H9 (cell line): ENCODE results near the gene TBC1D13. TPM values are rescaled to one million over a fixed set of nuclear protein-coding genes. Genes with fewer than 3 reads are reported as not detected.

Experiments used
- DNase-seq: peaks from one replicate; pipeline ENCODE4 v3.0.0-alpha.2; 2017
- H2AFZ ChIP-seq: one replicate; pipeline ENCODE4 v1.6.1; 2013; ENCODE audit warnings: mild to moderate bottlenecking, low read length, control low read depth, moderate library complexity
- H2AK5ac ChIP-seq: 2 replicates; pipeline ENCODE4 v1.6.1; 2013; ENCODE audit warnings: low read length, control low read depth, mixed read lengths; ENCODE audit not compliant: insufficient read length
- H2BK120ac ChIP-seq: one replicate; pipeline ENCODE4 v1.6.1; 2013; ENCODE audit warnings: low read depth, mild to moderate bottlenecking, low read length, control low read depth, inconsistent platforms; ENCODE audit not compliant: poor library complexity, severe bottlenecking
- H2BK12ac ChIP-seq: 2 replicates; pipeline ENCODE4 v1.6.1; 2013; ENCODE audit warnings: low read length, control low read depth, mixed read lengths, low read depth; ENCODE audit not compliant: insufficient read length
- H2BK15ac ChIP-seq: 2 replicates; pipeline ENCODE4 v1.6.1; 2013; ENCODE audit warnings: low read depth, low read length, control low read depth
- H2BK20ac ChIP-seq: one replicate; pipeline ENCODE4 v1.6.1; 2013; ENCODE audit warnings: low read depth, mild to moderate bottlenecking, low read length, control low read depth, inconsistent platforms; ENCODE audit not compliant: poor library complexity, severe bottlenecking
- H2BK5ac ChIP-seq: 2 replicates; pipeline ENCODE4 v1.6.1; 2013; ENCODE audit warnings: low read length, control low read depth, mixed read lengths; ENCODE audit not compliant: insufficient read length
- H3K14ac ChIP-seq: 2 replicates; pipeline ENCODE4 v1.6.1; 2013; ENCODE audit warnings: low read length, control low read depth; ENCODE audit not compliant: insufficient read depth
- H3K18ac ChIP-seq: 2 replicates; pipeline ENCODE4 v1.6.1; 2013; ENCODE audit warnings: low read depth, mild to moderate bottlenecking, mixed read lengths, low read length, control low read depth; ENCODE audit not compliant: insufficient read length
- H3K23ac ChIP-seq: 2 replicates; pipeline ENCODE4 v1.6.1; 2013; ENCODE audit warnings: low read length, control low read depth, mixed read lengths, low read depth; ENCODE audit not compliant: insufficient read length
- H3K23me2 ChIP-seq: 2 replicates; pipeline ENCODE4 v1.6.1; 2013; ENCODE audit warnings: low read depth, mild to moderate bottlenecking, mixed read lengths, low read length, control low read depth; ENCODE audit not compliant: insufficient read length, poor library complexity, severe bottlenecking
- H3K27ac ChIP-seq: 2 replicates; pipeline ENCODE4 v1.5.1; 2013; ENCODE audit warnings: low read length, control low read depth, mixed read lengths, low read depth; ENCODE audit not compliant: insufficient read length
- H3K27me3 ChIP-seq: 2 replicates; pipeline ENCODE4 v1.6.1; 2013; ENCODE audit warnings: low read length, control low read depth, inconsistent platforms; ENCODE audit not compliant: insufficient read depth
- H3K4ac ChIP-seq: 2 replicates; pipeline ENCODE4 v1.6.1; 2013; ENCODE audit warnings: low read depth, mild to moderate bottlenecking, control low read depth, inconsistent platforms, low read length, moderate library complexity
- H3K4me1 ChIP-seq: 2 replicates; pipeline ENCODE4 v1.6.1; 2013; ENCODE audit warnings: low read length, control low read depth, inconsistent platforms; ENCODE audit not compliant: insufficient read depth
- H3K4me2 ChIP-seq: 2 replicates; pipeline ENCODE4 v1.6.1; 2013; ENCODE audit warnings: low read length, control low read depth, mixed read lengths; ENCODE audit not compliant: insufficient read length, insufficient read depth
- H3K56ac ChIP-seq: 2 replicates; pipeline ENCODE4 v1.6.1; 2013; ENCODE audit warnings: low read depth, mild to moderate bottlenecking, mixed read lengths, low read length, control low read depth; ENCODE audit not compliant: insufficient read length
- H3K79me1 ChIP-seq: 2 replicates; pipeline ENCODE4 v1.6.1; 2013; ENCODE audit warnings: low read depth, mild to moderate bottlenecking, moderate library complexity, low read length, control low read depth, inconsistent platforms; ENCODE audit not compliant: insufficient read depth, poor library complexity, severe bottlenecking
- H3K79me2 ChIP-seq: 2 replicates; pipeline ENCODE4 v1.6.1; 2013; ENCODE audit warnings: low read length, control low read depth, inconsistent platforms; ENCODE audit not compliant: insufficient read depth
- H3K9ac ChIP-seq: 2 replicates; pipeline ENCODE4 v1.6.1; 2013; ENCODE audit warnings: low read length, control low read depth, mixed read lengths; ENCODE audit not compliant: insufficient read length; ENCODE audit errors: extremely low read depth
- H3K9me3 ChIP-seq: one replicate; pipeline ENCODE4 v1.6.1; 2013; ENCODE audit warnings: low read depth, low read length, inconsistent platforms; ENCODE audit not compliant: control insufficient read depth
- H3T11ph ChIP-seq: one replicate; pipeline ENCODE4 v1.6.1; 2013; ENCODE audit warnings: mild to moderate bottlenecking, low read length, control low read depth, inconsistent platforms
- H4K20me1 ChIP-seq: one replicate; pipeline ENCODE4 v1.6.1; 2013; ENCODE audit not compliant: control insufficient read depth, insufficient read length, insufficient read depth
- H4K5ac ChIP-seq: 2 replicates; pipeline ENCODE4 v1.6.1; 2013; ENCODE audit warnings: low read depth, mild to moderate bottlenecking, mixed read lengths, low read length, control low read depth; ENCODE audit not compliant: insufficient read length
- H4K8ac ChIP-seq: replicated peaks from 2 replicates; pipeline ENCODE4 v1.6.1; 2013; ENCODE audit warnings: low read length, control low read depth, mixed read lengths, low read depth; ENCODE audit not compliant: insufficient read length
- H4K91ac ChIP-seq: 2 replicates; pipeline ENCODE4 v1.6.1; 2013; ENCODE audit warnings: low read depth, mild to moderate bottlenecking, moderate library complexity, mixed read lengths, low read length, control low read depth; ENCODE audit not compliant: insufficient read length
- H3K27ac Mint-ChIP-seq, 3 experiments: 2 replicates in 2 of 3; 3 replicates in 1 of 3; pipeline ENCODE4 v1.8.0; 2020 to 2021; ENCODE audit warnings: mixed read lengths in 3 of 3, mild to moderate bottlenecking in 1 of 3, moderate library complexity in 1 of 3
- H3K27me3 Mint-ChIP-seq: 2 replicates; pipeline ENCODE4 v1.8.0; 2021; ENCODE audit warnings: low read depth, mild to moderate bottlenecking, moderate library complexity, mixed read lengths
- H3K36me3 Mint-ChIP-seq, 3 experiments: 2 replicates in 2 of 3; 3 replicates in 1 of 3; pipeline ENCODE4 v1.8.0; 2020 to 2021; ENCODE audit warnings: low read depth in 3 of 3, mixed read lengths in 3 of 3; ENCODE audit not compliant: insufficient read depth in 1 of 3
- H3K4me1 Mint-ChIP-seq, 2 experiments: 2 replicates each; pipeline ENCODE4 v1.8.0; 2020; ENCODE audit warnings: mixed read lengths in 2 of 2
- H3K4me3 Mint-ChIP-seq, 2 experiments: 2 replicates in 1 of 2; 3 replicates in 1 of 2; pipeline ENCODE4 v1.8.0; 2020 to 2021; ENCODE audit warnings: mild to moderate bottlenecking in 2 of 2, mixed read lengths in 2 of 2, moderate library complexity in 1 of 2
- H3K9me3 Mint-ChIP-seq, 2 experiments: 2 replicates in 1 of 2; 3 replicates in 1 of 2; pipeline ENCODE4 v1.8.0; 2020; ENCODE audit warnings: mild to moderate bottlenecking in 2 of 2, mixed read lengths in 2 of 2, moderate library complexity in 1 of 2
- CTCF ChIP-seq: fragments of 200-600 bp; sonication (generic); conservative IDR thresholded peaks from 3 replicates; pipeline ENCODE4 v1.8.0; 2021; ENCODE audit warnings: antibody characterized with exemption, mild to moderate bottlenecking
- WGBS: extraction: QIAGEN DNeasy Blood & Tissue Kit; methylation state at CpG from one replicate; pipeline ENCODE4 v1.1.7; 2013; ENCODE audit warnings: missing lambda C conversion rate, low lambda C conversion rate, mixed read lengths; ENCODE audit not compliant: insufficient read length; ENCODE audit errors: extremely low coverage; 5-methylcytosine and 5-hydroxymethylcytosine counted together
- total RNA-seq: library from RNA; stranded (reverse); gene quantifications from 2 replicates; pipeline ENCODE4 v1.2.1, GENCODE V29; 2021

The TBC1D13 gene
- total RNA-seq, 1 experiment from 2014 or later = 27.3 TPM

- Mint-ChIP-seq H3K27ac (peak within 1 kb of the TSS in 2 of 3 experiments; percentile 77 to 89; a peak in 3 of 7 replicates), H3K4me3 (peak within 1 kb of the TSS; percentile 68 to 83), H3K36me3 (peaks cover 8 to 23% (median 21%) of the 10 kb centered on the region in 3 experiments; a peak in 6 of 7 replicates), H3K27me3 (no peaks in the 10 kb centered on the region; the same call in none of the 2 replicates), H3K4me1 (peaks cover 11 to 12% of the 10 kb centered on the region in 2 experiments), H3K9me3 (no peaks in the 10 kb centered on the region)
- Histone ChIP-seq H3K9me3 (no peaks in the 10 kb centered on the region), H3K4me1 (no peaks in the 10 kb centered on the region), H3K27me3 (no peaks in the 10 kb centered on the region), H4K20me1 (no peaks in the 10 kb centered on the region), H3K23ac (no peak within 1 kb of the TSS), H4K8ac (no peak within 1 kb of the TSS), H2BK5ac (no peak within 1 kb of the TSS), H2AFZ (no peak within 1 kb of the TSS), H3K56ac (no peak within 1 kb of the TSS), H2BK120ac (no peak within 1 kb of the TSS), H2BK20ac (no peak within 1 kb of the TSS), H3K4me2 (peak within 1 kb of the TSS; percentile 56), H4K91ac (no peak within 1 kb of the TSS), H2BK15ac (no peak within 1 kb of the TSS), H2BK12ac (no peak within 1 kb of the TSS), H4K5ac (no peak within 1 kb of the TSS), H3K4ac (no peak within 1 kb of the TSS), H3K79me1 (no peaks in the 10 kb centered on the region), H3K27ac (no peak within 1 kb of the TSS), H3K9ac (no peak within 1 kb of the TSS), H3K79me2 (no peaks in the 10 kb centered on the region), H3K14ac (peak within 1 kb of the TSS; percentile 78; the same call in 1 of the 2 replicates), H3T11ph (no peak within 1 kb of the TSS), H3K18ac (peak within 1 kb of the TSS; percentile 76), H2AK5ac (no peak within 1 kb of the TSS), H3K23me2 (peaks cover 11% of the 10 kb centered on the region)
- no CpG with 5 or more reads among the region's 70 CpGs for WGBS
- TF ChIP-seq CTCF = peak; percentile 69
- DNase-seq = peak; percentile 99
Observed at GRCh38 chr9:128818099-128818838, 31.2 kb downstream of the TBC1D13 start, which contains the start of gene ENDOG. Gene ENDOG, plus strand, starts transcription at chr9:128818500. Its CDS starts 185 bp downstream, at chr9:128818685.
